GM18873 (cell line): ENCODE data around the gene PPT2.
"Not testable (repeated sequence)": the region's sequence is repeated elsewhere in the genome, so short reads cannot be mapped to it uniquely, and the experiment has no call there.

Experiments
- ATAC-seq: cut with Tn5 transposase; IDR thresholded peaks from one replicate; pipeline ENCODE4 v1.9.1; 2021; ENCODE audit warnings: mild to moderate bottlenecking, moderate library complexity, moderate number of reproducible peaks; ENCODE audit not compliant: unreplicated experiment, low FRiP score

Gene PPT2

DNA sequence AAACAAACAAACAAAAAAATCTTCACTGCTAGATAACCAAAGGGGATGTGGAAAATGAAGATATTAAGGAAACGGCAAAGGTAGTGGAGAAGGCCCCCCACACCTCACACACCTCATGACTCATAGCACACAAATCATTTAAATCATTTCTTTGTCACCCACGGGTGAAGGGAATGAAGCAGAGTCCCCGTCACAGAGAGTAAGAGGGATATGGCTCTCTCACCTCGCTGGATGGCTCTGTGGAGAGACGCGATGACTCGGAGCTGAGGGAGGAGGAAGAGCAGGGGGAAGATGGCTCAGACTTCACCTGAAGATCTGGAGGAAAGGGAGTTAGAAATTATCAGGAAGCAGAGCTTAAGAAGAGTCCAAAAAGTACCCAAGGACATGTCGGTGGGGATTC is 27.1 kb upstream of the PPT2 start:
- ATAC-seq, result no peak

DNA sequence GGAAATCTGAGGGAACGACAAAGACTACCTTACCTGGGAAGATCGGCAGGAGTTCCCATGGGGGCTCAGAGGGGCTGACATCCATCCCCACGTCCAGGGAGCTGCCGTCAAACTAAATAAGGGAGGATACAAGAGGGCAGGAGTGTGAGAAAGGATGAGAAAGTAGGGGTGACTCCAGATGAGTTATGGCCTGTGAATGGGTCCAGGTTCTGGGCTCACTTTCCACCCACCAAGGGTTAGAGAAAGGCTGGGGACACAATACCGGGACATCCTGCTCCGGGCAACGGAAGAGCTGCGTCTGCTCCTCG is 26.6 kb upstream of the PPT2 start:
- no peak for ATAC-seq

DNA sequence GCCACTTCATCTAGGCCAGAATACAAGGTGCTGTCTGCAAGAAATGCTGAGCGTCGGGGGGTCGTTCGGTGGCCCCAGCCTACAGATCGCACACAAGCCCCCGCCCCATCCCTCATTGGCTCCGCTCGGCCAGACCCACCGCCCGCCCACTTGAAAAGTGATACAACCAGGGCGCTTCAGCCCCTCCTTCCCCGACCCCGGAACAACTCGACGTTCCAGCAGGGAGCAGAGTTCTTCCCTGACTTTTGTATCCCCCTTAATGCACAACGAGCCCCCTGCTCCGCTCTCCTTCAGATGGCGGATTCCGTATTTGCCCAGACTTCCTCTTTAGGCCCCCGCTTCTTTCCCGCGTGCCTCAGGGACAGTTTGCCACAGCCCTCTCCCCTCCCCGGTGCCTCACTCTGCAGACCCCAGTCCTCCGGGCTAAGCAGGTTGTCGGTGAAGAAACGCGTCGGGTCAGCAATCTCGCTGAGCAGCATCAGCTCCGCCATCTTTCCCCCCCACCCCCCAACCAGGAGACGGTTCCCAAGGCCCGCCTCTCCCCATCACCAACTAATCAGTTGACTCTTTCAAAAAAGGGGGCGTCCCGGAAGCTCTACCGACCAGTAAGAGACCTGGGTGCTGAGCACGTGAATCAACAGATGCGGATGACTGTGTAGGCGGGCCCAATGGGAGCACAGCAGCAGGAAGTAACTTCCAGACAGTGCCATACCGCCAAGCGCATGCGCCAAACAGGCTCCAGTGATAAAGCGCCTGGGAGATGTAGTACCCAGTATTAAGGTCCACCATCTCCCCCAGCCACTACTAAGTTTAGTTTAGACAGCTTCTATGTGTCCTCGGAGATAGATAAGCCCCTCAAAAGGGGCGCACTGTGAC is 26.0 kb upstream of the PPT2 start, which contains the start of gene ATF6B:
TSS of gene ATF6B (minus strand) at position 530 of the 876 bp plus-strand sequence. CDS start at position 491, 39 bp downstream.
- peak; percentile 86 for ATAC-seq

DNA sequence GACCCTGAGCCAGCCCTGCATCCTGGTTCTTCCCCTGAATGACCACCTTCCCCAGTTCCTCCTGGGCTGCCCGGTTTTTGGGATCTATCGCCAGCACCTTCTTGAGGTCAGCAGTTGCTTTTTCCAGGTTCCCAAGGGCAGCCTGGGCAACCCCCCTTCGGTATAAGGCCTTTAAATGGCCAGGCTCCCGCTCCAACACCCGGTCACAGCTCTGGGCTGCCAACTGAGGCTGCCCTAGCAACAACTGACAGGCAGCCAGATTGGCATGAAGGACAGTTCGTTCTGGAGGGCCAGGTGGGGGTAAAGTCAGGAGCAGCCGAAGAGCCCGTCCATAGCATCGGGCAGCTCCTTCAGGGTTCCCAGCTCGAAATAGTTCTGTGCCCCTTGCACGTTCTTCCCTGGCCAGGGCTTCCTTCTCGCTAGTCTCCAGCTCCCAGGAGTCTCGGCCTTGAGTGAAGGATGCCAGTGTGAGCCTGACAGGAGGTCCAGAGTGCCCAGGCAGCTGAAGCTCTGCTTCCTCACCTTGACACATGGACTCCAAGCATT is 25.1 kb upstream of the PPT2 start:
- no peak for ATAC-seq

DNA sequence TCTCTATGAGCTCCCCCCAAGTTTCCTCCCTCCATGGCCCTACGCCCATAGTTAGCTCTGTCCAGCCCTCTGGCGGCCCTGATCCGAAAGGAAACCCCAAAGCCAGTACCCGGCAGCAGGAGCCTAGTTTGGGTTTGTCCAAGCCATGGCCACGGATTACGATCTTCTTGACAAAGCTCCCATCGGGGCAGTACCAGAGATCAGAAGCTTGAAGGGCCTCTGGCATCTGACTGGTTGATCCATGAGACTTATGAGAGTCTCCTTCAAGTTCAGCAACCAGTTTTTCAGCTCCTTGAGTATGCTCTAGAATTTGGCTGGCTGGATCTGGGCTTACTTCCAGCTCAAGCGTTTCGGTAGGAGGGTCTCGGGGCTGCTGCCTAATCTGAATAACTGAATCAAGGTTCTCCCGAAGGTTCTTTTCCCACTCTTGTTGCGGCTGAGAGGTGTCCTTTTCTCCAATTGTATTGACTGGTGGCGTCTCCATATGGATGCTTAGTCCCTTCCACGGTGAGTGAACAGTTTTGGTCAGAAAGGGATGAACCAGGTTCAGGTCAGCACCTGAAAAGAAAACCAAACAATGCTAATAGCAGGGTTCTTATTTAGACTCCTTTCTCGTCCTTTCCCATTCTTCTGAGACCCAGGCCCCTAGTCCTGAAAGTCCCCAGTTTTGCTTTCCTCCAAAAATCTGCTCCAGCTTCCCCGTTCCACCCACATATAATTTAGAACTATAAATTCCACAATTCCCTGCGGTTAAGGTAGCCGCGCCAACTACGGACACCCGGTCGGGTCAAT is 24.4 kb upstream of the PPT2 start:
- no peak for ATAC-seq

DNA sequence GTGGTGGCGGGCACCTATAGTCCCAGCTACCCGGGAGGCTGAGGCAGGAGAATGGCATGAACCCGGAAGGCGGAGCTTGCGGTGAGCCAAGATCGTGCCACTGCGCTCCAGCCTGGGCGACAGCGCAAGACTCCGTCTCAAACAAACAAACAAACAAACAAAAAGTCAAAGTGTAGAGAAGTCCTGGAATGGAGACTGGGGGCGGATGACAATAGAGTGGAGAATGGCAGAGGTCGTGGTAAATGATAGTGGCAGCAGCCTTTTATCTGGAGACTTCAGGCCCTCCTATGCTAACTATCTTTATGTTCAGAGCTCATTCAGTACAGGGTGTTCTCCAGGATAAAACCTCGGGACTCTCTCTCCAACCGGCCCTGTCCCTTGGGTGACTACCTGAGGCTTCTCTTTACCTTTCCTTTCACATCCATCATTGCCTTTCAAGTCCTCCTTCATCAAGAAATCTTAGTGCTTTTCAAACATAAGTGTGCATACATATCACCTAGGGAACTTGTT is 22.4 kb upstream of the PPT2 start:
- no peak for ATAC-seq

DNA sequence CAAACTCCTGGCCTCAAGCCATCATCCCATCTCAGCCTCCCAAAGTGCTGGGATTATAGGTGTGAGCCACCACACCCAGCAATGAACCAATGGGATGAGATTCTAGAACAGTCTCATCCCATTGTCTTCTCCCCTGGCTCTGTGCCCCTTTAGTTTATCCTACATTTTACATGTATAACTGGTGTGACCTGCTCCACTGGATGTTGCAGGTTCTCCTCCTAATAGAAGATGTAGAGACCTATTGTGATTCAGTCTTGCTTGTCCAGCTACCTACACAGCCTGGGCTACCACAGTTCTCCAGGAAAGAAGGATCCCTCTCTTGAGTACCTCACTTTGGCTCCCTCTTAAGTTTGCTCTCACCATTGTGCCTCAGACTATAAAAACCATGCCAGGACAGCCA is 21.8 kb upstream of the PPT2 start:
- no peak for ATAC-seq

- no peak for ATAC-seq
Measured at GRCh38 chr6:32133786-32134185, 20.2 kb upstream of the PPT2 start.

DNA sequence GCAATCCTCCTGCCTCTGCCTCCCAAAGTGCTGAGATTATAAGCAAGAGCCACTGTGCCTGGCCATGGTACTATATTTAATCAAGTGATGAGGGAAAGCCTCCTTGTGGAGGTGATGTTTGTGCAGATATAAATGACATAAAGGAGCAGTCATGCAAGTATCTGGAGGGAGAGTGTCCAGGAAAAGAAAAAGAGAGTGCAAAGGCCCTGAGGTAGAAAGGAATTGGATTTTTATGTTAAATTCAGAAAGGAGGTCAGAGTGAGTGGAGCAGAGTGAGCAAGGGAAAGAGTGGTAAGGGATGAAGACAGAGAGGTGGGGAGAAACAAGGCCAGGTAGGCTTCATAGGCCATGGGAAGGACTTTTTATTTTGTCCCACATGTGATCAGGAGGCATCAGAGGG is 16.5 kb upstream of the PPT2 start:
- ATAC-seq, result no peak

DNA sequence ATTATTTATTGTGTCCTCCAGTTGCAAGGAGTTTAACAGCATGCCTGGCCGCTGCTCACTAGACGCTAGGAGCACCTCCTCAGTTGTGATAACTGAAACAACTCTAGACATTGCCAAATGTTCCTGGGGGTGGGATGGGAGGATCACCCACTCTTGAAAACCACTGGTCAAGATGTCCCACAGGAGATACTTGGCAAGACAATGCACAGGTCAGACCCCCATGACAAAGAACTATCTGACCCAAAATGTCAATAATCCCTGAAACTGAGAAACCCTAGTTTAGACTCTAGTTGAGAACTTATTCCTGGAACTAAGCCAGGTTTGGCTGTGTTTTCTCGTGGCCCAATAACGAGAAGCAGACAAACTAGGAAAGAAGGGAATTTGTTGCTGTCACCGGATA is 14.4 kb upstream of the PPT2 start:
- no peak for ATAC-seq

- ATAC-seq, result no peak
Measured at GRCh38 chr6:32140420-32141046, 13.4 kb upstream of the PPT2 start.

GRCh38 chr6:32144238-32144637 is 9.7 kb upstream of the PPT2 start:
- ATAC-seq, result not testable (repeated sequence)

DNA sequence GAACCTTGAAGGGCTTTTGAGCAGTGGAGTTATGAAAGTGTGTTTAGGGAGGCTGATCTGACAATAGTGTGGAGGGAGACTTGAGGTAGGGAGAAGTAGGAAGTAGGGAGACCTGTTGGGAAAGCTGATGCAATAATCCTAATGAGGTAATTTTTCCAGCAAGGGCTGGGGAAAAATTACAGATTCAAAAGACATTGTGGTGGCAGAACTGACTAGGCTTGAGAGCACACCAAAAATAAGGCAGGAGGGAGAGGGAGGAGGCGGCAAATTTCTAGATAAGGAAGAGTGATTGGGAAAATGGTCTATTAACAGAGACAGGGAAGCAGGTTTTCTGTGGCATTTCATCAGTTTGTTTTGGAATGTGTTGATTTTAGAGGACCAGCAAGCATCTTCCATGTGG is 7.7 kb upstream of the PPT2 start:
- no peak for ATAC-seq

DNA sequence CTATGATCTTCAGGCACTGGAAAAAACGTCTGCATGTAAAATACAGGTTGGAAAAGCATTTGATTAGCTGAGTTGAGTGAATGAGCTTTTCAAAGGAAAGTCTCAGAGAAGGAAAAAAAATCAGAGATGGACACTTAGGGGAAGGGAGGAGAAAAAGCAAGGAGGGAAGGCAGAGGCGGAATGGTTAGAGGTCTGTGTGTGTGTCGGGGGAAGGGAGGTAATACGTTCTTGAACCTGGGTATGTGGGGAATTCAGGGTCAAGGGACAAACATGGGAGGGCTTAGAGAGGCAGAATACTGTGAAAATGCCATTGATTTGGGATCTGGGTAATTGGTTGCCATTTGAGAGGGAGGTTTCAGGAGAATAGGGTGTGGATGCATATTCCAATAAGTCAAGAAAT is 7.3 kb upstream of the PPT2 start:
- ATAC-seq, result no peak

GRCh38 chr6:32147401-32148132 is 6.4 kb upstream of the PPT2 start:
- ATAC-seq, result no peak

DNA sequence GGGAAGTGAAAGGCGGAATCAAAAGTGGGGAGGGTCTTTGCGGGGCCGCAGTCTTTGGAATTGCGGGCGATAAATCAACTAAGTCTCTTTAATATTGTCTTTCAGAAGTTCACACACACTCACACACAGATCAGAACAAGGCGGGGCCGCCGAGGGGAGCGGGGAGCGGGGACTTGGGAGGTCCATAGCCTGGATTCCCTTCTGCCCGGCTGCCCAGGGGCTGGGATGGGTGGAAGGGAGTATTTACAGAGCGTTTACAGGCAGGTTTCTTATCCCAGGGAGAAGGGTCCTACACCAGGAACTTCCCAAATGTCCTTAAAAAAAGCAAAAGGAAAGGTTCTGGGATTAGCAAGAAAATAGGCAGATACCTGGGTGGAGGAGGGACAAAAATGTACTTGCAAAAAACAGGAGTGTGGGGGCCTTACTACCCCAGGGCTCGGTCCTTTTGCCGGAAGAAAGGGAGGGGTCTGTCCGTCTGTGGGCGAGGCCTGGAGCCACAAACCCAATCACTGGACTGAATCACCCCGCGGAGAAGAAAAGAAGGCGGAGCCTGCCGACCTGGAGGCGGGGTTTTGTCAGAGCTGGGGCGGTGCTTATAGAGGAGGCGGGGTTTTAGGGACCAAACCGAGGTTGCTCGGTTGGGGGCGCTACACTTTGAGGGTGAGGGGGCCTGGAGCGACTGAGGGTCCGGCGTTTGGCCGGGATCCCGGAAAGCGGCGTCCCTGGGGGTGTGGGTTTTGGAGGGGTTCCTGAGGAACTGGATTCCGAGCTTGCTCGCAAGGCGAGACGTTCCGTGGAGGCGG is 5.5 kb upstream of the PPT2 start:
- no peak for ATAC-seq

- no peak for ATAC-seq
Measured at GRCh38 chr6:32149092-32149755, 4.7 kb upstream of the PPT2 start.

GRCh38 chr6:32149932-32150870 is 3.7 kb upstream of the PPT2 start:
- ATAC-seq, result no peak
